Loucy (cell line): ENCODE measurements around the gene CSRP2.

ENCODE experiments used
- H2AFZ ChIP-seq: fragments of 200-600 bp; sonication (generic); 2 replicates; pipeline ENCODE4 v1.6.0; 2016; ENCODE audit warnings: antibody characterized with exemption, mild to moderate bottlenecking, low read length, moderate library complexity
- H3F3A ChIP-seq: fragments of 200-600 bp; 2 replicates; pipeline ENCODE4 v1.6.0; 2016; ENCODE audit warnings: antibody characterized with exemption, low read depth, mild to moderate bottlenecking
- H3K27me3 ChIP-seq: fragments of 200-600 bp; sonication (generic); 2 replicates; pipeline ENCODE4 v1.6.1; 2014; ENCODE audit warnings: low read length, mild to moderate bottlenecking; ENCODE audit not compliant: insufficient read depth, poor library complexity, severe bottlenecking
- H3K36me3 ChIP-seq: fragments of 200-600 bp; sonication (generic); 2 replicates; pipeline ENCODE4 v1.6.1; 2016; ENCODE audit warnings: low read length; ENCODE audit not compliant: insufficient read depth
- H3K4me1 ChIP-seq: fragments of 200-600 bp; sonication (generic); 2 replicates; pipeline ENCODE4 v1.5.1; 2014; ENCODE audit warnings: low read length, mild to moderate bottlenecking; ENCODE audit not compliant: insufficient read depth, poor library complexity, severe bottlenecking
- H3K4me2 ChIP-seq: fragments of 200-600 bp; sonication (generic); 2 replicates; pipeline ENCODE4 v1.6.0; 2014; ENCODE audit warnings: antibody characterized with exemption, low read length, low read depth, mild to moderate bottlenecking; ENCODE audit not compliant: poor library complexity, severe bottlenecking
- H3K4me3 ChIP-seq: fragments of 200-600 bp; sonication (generic); 2 replicates; pipeline ENCODE4 v1.5.1; 2014; ENCODE audit warnings: low read length, mild to moderate bottlenecking, mixed read lengths; ENCODE audit not compliant: poor library complexity, severe bottlenecking
- H3K79me2 ChIP-seq: fragments of 200-600 bp; sonication (generic); 2 replicates; pipeline ENCODE4 v1.6.1; 2014; ENCODE audit warnings: low read length; ENCODE audit not compliant: insufficient read depth
- H3K9ac ChIP-seq: fragments of 200-600 bp; sonication (generic); 2 replicates; pipeline ENCODE4 v1.6.0; 2014; ENCODE audit warnings: mild to moderate bottlenecking, low read depth, low read length, moderate library complexity; ENCODE audit not compliant: poor library complexity, severe bottlenecking
- H3K9me2 ChIP-seq: fragments of 200-600 bp; sonication (generic); replicated peaks from 2 replicates; pipeline ENCODE4 v1.6.1; 2016; ENCODE audit warnings: low read depth, low read length, mixed read lengths
- H3K9me3 ChIP-seq: fragments of 200-600 bp; sonication (generic); 2 replicates; pipeline ENCODE4 v1.6.1; 2014; ENCODE audit warnings: mild to moderate bottlenecking, antibody characterized with exemption, low read length, low read depth; ENCODE audit not compliant: insufficient read depth
- H4K20me1 ChIP-seq: fragments of 200-600 bp; sonication (generic); 2 replicates; pipeline ENCODE4 v1.6.0; 2014; ENCODE audit warnings: antibody characterized with exemption, low read length, mild to moderate bottlenecking; ENCODE audit not compliant: insufficient read depth, poor library complexity, severe bottlenecking
- EZH2phosphoT487 ChIP-seq: fragments of 200-600 bp; IDR thresholded peaks from 2 replicates; pipeline ENCODE4 v1.6.1; 2018; ENCODE audit warnings: antibody characterized with exemption, mild to moderate bottlenecking, moderate library complexity, borderline replicate concordance
- TF ChIP-seq, protein P1 (sequence below): fragments of 200-600 bp; sonication (generic); conservative IDR thresholded peaks from 2 replicates; pipeline ENCODE4 v1.5.1; 2014; ENCODE audit warnings: mild to moderate bottlenecking, antibody characterized with exemption, low read length

CSRP2 gene

GRCh38 chr12:76922866-76923265, 44.0 kb upstream of the CSRP2 start:
- Histone ChIP-seq H3K27me3 (no peaks in the 10 kb centered on the region), H3K9ac (no peak overlapping the region), H3K79me2 (no peaks in the 10 kb centered on the region), H3K9me2 (no peaks in the 10 kb centered on the region), H3K4me1 (peaks cover 21% of the 10 kb centered on the region), H3K4me3 (no peak overlapping the region), H3K9me3 (no peaks in the 10 kb centered on the region), H2AFZ (no peak overlapping the region), H3K4me2 (no peak overlapping the region), H3K36me3 (no peaks in the 10 kb centered on the region), H4K20me1 (no peaks in the 10 kb centered on the region), H3F3A (no peaks in the 10 kb centered on the region)
- TF ChIP-seq, protein P1, sequence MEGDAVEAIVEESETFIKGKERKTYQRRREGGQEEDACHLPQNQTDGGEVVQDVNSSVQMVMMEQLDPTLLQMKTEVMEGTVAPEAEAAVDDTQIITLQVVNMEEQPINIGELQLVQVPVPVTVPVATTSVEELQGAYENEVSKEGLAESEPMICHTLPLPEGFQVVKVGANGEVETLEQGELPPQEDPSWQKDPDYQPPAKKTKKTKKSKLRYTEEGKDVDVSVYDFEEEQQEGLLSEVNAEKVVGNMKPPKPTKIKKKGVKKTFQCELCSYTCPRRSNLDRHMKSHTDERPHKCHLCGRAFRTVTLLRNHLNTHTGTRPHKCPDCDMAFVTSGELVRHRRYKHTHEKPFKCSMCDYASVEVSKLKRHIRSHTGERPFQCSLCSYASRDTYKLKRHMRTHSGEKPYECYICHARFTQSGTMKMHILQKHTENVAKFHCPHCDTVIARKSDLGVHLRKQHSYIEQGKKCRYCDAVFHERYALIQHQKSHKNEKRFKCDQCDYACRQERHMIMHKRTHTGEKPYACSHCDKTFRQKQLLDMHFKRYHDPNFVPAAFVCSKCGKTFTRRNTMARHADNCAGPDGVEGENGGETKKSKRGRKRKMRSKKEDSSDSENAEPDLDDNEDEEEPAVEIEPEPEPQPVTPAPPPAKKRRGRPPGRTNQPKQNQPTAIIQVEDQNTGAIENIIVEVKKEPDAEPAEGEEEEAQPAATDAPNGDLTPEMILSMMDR: no peak
- TF ChIP-seq EZH2phosphoT487: no peak

DNA sequence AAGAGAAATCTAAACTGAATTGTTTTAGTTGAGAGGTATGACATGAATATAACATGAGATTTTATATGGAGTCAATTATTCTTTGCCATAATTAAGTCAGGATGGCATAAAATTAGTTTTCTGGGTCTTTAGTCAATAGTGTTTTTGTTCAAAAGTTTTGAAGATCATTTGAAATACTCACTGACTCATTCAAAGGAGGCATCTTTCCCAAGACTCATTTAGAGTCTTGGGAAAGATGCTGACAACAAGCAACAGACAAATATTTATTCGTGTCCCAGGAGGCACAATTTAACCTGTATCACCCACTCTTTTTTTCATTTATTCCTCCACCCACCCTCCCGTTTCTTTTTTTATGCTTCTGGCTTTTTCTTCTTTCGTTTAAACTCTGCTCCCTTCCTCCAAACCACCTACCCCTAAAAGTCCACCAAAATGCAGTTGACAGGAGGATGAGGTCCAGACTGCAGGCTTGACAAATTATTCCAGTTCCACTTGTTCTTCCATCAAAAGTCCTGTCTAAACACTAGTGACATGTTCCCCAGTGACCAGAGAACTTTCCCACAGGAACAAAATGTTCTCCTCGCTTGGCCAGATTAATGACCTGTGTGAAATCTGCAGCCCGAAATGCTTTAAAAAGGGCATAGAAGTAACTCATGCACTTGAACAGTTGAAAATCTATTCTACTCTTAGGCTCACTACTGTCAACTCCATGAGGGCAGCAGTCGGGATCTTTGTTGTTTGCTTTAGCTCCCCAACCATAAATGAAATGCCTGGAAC, 43.3 kb upstream of the CSRP2 start:
- Histone ChIP-seq H3K9ac (no peak overlapping the region), H3K36me3 (no peaks in the 10 kb centered on the region), H3F3A (no peaks in the 10 kb centered on the region), H3K79me2 (no peaks in the 10 kb centered on the region), H3K4me1 (peaks cover 21% of the 10 kb centered on the region), H3K4me3 (no peak overlapping the region), H3K4me2 (no peak overlapping the region), H3K9me2 (no peaks in the 10 kb centered on the region), H3K27me3 (no peaks in the 10 kb centered on the region), H3K9me3 (no peaks in the 10 kb centered on the region), H2AFZ (no peak overlapping the region), H4K20me1 (no peaks in the 10 kb centered on the region)
- TF ChIP-seq, protein P1: no peak
- TF ChIP-seq EZH2phosphoT487: no peak

- Histone ChIP-seq H3K27me3 (no peaks in the 10 kb centered on the region), H2AFZ (peak overlapping the region; percentile 84; the same call in 1 of the 2 replicates), H3K9ac (no peak overlapping the region), H3K4me1 (peaks cover 21% of the 10 kb centered on the region), H4K20me1 (no peaks in the 10 kb centered on the region), H3K36me3 (no peaks in the 10 kb centered on the region), H3K4me3 (no peak overlapping the region), H3K79me2 (no peaks in the 10 kb centered on the region), H3K4me2 (peak overlapping the region; percentile 55), H3K9me2 (no peaks in the 10 kb centered on the region), H3F3A (no peaks in the 10 kb centered on the region), H3K9me3 (no peaks in the 10 kb centered on the region)
- TF ChIP-seq, protein P1: no peak
- no peak for TF ChIP-seq EZH2phosphoT487
Observed at GRCh38 chr12:76921100-76921471, 42.3 kb upstream of the CSRP2 start.
